Keratinocyte (primary cell): ENCODE measurements around the gene ATL1. TPM values are rescaled to one million over a fixed set of nuclear protein-coding genes. Genes with fewer than 3 reads are reported as not detected.
"Not testable (repeated sequence)": the region's sequence is repeated elsewhere in the genome, so short reads cannot be mapped to it uniquely, and the experiment has no call there.

Experiments
- DNase-seq: peaks from one replicate; pipeline ENCODE4 v3.0.0-alpha.2; 2011; ENCODE audit warnings: low read depth, missing footprints, low spot score
- FAIRE-seq: peaks from 2 replicates; lab custom pipeline; 2011; peaks lifted over from hg19 to GRCh38; lab: Jason Lieb, UNC
- H2AFZ ChIP-seq: 2 replicates; pipeline ENCODE4 v1.6.0; 2012; ENCODE audit warnings: low read length, control low read depth, inconsistent platforms; ENCODE audit not compliant: control insufficient read depth
- H3K27ac ChIP-seq: 2 replicates; pipeline ENCODE4 v1.5.1; 2011; ENCODE audit warnings: low read length; ENCODE audit not compliant: control insufficient read depth, insufficient read depth
- H3K27me3 ChIP-seq: 3 replicates; pipeline ENCODE4 v1.6.0; 2011; ENCODE audit warnings: low read length; ENCODE audit not compliant: control insufficient read depth, insufficient read depth; ENCODE audit errors: extremely low read depth
- H3K36me3 ChIP-seq, 2 experiments: 2 replicates in 1 of 2; 3 replicates in 1 of 2; pipeline ENCODE4 v1.5.1; 2011; ENCODE audit warnings: low read length in 2 of 2, mild to moderate bottlenecking in 1 of 2; ENCODE audit not compliant: control insufficient read depth in 2 of 2, insufficient read depth in 2 of 2; ENCODE audit errors: extremely low read depth in 1 of 2
- H3K4me1 ChIP-seq: 3 replicates; pipeline ENCODE4 v1.5.1; 2011; ENCODE audit warnings: low read length; ENCODE audit not compliant: control insufficient read depth, insufficient read depth; ENCODE audit errors: extremely low read depth
- H3K4me2 ChIP-seq: 3 replicates; pipeline ENCODE4 v1.6.0; 2011; ENCODE audit warnings: low read depth, low read length; ENCODE audit not compliant: control insufficient read depth, insufficient read depth; ENCODE audit errors: extremely low read depth
- H3K4me3 ChIP-seq, 3 experiments: fragments of 200-600 bp in 1 of 3; sonication (generic) in 1 of 3; 2 replicates in 2 of 3; 3 replicates in 1 of 3; pipeline ENCODE4 v1.5.1; 2011 to 2016; ENCODE audit warnings: low read length in 3 of 3, mild to moderate bottlenecking in 3 of 3, control low read depth in 2 of 3, inconsistent platforms in 1 of 3, low read depth in 1 of 3, mixed read lengths in 1 of 3, mixed run types in 1 of 3, moderate library complexity in 1 of 3; ENCODE audit not compliant: control insufficient read depth in 2 of 3, insufficient read depth in 2 of 3; ENCODE audit errors: extremely low read depth in 1 of 3
- H3K79me2 ChIP-seq: 2 replicates; pipeline ENCODE4 v1.6.0; 2012; ENCODE audit warnings: low read length; ENCODE audit not compliant: control insufficient read depth, insufficient read depth
- H3K9ac ChIP-seq: 3 replicates; pipeline ENCODE4 v1.6.0; 2011; ENCODE audit warnings: low read length; ENCODE audit not compliant: control insufficient read depth, insufficient read depth; ENCODE audit errors: extremely low read depth
- H3K9me1 ChIP-seq: 3 replicates; pipeline ENCODE4 v1.6.0; 2011; ENCODE audit warnings: low read length; ENCODE audit not compliant: control insufficient read depth, insufficient read depth; ENCODE audit errors: extremely low read depth
- H3K9me3 ChIP-seq: 2 replicates; pipeline ENCODE4 v1.5.1; 2012; ENCODE audit warnings: low read depth, low read length; ENCODE audit not compliant: control insufficient read depth
- H4K20me1 ChIP-seq: 3 replicates; pipeline ENCODE4 v1.6.0; 2011; ENCODE audit warnings: low read length; ENCODE audit not compliant: control insufficient read depth, insufficient read depth; ENCODE audit errors: extremely low read depth
- EZH2 ChIP-seq: IDR thresholded peaks from one replicate; pipeline ENCODE4 v1.6.1; 2012; ENCODE audit warnings: inconsistent platforms, mild to moderate bottlenecking, low read length, moderate library complexity
- dilution Hi-C: fragments of 300-500 bp; cut with MboI; formaldehyde crosslinking; loops from one replicate; pipeline ENCODE4 v1.7.0; 2020; ENCODE audit warnings: low sequenced_read_pairs; ENCODE audit not compliant: extremely low pct_ligation_motif_present
- polyA plus RNA-seq, 5 experiments: library from polyadenylated mRNA; depleted of rRNA in 3 of 5; stranded (reverse) in 3 of 5; stranded (forward) in 1 of 5; unstranded in 1 of 5; fragments of >200 nt; gene quantifications; 1 replicate in 1 of 5; 2 replicates in 3 of 5; 3 replicates in 1 of 5; pipeline versions ENCODE4 v1.2.1 to v1.2.3, GENCODE V29; 2011 to 2012; ENCODE audit warnings: missing spikeins in 2 of 5, low read depth in 1 of 5, low replicate concordance in 1 of 5
- TF ChIP-seq, protein P1 (sequence below), 3 experiments: IDR thresholded peaks in 1 of 3; conservative IDR thresholded peaks in 1 of 3; optimal IDR thresholded peaks in 1 of 3; 2 replicates in 2 of 3; 3 replicates in 1 of 3; pipeline versions ENCODE3 to v1.5.1; 2011; ENCODE audit warnings: low read length in 3 of 3, mild to moderate bottlenecking in 3 of 3, moderate library complexity in 2 of 3, control low read depth in 1 of 3, inconsistent platforms in 1 of 3; ENCODE audit not compliant: insufficient read depth in 2 of 3; ENCODE audit errors: extremely low read depth in 1 of 3

ATL1 gene
- polyA plus RNA-seq, 1 donor (not counting 4 experiments of a cell fraction or from before 2014, with no cell fraction given): 3.6 TPM

DNA sequence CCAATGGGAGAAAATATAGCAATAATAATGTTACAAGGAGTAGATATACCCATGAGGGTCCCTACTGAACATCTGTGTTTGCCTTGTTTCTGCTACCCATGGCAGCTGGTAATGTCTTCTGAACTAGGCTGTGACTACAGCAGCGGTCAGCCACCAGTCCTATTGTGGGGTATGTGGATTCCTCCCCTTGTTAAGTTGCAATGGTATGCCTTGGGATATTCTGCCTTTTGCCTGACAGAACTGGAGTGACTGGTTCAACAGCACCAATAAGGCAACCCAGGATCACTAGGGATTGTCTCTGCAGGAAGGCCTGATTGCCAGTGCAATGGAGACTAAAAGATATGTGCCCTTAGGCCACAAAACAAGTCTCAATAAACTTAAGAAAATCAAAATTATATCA is 9.7 kb upstream of the ATL1 start:
- Histone ChIP-seq H3K9me3 (no peaks in the 10 kb centered on the region), H3K79me2 (no peaks in the 10 kb centered on the region), H3K9me1 (no peaks in the 10 kb centered on the region), H3K4me3 (no peak overlapping the region), H4K20me1 (no peaks in the 10 kb centered on the region), H2AFZ (no peak overlapping the region), H3K4me1 (no peaks in the 10 kb centered on the region), H3K27me3 (no peaks in the 10 kb centered on the region), H3K9ac (no peak overlapping the region), H3K4me2 (no peak overlapping the region), H3K27ac (no peak overlapping the region), H3K36me3 (no peaks in the 10 kb centered on the region)
- FAIRE-seq (no peak), DNase-seq (no peak)
- TF ChIP-seq EZH2: no peak
- TF ChIP-seq, protein P1, sequence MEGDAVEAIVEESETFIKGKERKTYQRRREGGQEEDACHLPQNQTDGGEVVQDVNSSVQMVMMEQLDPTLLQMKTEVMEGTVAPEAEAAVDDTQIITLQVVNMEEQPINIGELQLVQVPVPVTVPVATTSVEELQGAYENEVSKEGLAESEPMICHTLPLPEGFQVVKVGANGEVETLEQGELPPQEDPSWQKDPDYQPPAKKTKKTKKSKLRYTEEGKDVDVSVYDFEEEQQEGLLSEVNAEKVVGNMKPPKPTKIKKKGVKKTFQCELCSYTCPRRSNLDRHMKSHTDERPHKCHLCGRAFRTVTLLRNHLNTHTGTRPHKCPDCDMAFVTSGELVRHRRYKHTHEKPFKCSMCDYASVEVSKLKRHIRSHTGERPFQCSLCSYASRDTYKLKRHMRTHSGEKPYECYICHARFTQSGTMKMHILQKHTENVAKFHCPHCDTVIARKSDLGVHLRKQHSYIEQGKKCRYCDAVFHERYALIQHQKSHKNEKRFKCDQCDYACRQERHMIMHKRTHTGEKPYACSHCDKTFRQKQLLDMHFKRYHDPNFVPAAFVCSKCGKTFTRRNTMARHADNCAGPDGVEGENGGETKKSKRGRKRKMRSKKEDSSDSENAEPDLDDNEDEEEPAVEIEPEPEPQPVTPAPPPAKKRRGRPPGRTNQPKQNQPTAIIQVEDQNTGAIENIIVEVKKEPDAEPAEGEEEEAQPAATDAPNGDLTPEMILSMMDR (optimal IDR thresholded peaks at IDR 0.05 in 1 of 3, IDR thresholded peaks at IDR 0.05 in 1 of 3, conservative IDR thresholded peaks at IDR 0.05 in 1 of 3; ENCODE audit: extremely low read depth in 1 of 3, insufficient read depth in 2 of 3, low read length in 3 of 3): no peak
- dilution Hi-C loops: no loop called here

DNA sequence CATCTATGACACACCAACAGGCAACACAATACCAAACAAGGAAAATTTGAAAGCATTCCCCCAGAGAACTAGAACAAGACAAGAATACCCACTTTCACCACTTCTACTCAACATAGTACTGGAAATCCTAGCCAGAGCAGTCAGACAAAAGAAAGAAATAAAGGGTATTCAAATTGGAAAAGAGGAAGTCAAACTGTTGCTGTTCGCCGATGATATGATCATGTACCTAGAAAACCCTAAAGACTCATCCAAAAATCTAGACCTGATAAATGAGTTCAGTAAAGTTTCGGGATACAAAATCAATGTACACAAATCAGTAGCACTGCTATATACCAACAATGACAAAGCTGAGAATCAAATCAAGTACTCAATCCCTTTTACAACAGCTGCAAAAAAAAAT is 8.1 kb upstream of the ATL1 start:
- Histone ChIP-seq H3K4me1 (no peaks in the 10 kb centered on the region), H3K79me2 (no peaks in the 10 kb centered on the region), H3K9me1 (no peaks in the 10 kb centered on the region), H3K27ac (no peak overlapping the region), H2AFZ (no peak overlapping the region), H3K27me3 (no peaks in the 10 kb centered on the region), H3K36me3 (no peaks in the 10 kb centered on the region), H3K4me3 (no peak overlapping the region), H3K9ac (no peak overlapping the region), H3K9me3 (no peaks in the 10 kb centered on the region), H3K4me2 (no peak overlapping the region), H4K20me1 (no peaks in the 10 kb centered on the region)
- no peak for DNase-seq
- TF ChIP-seq EZH2: no peak
- TF ChIP-seq, protein P1 (optimal IDR thresholded peaks at IDR 0.05 in 1 of 3, IDR thresholded peaks at IDR 0.05 in 1 of 3, conservative IDR thresholded peaks at IDR 0.05 in 1 of 3; ENCODE audit: extremely low read depth in 1 of 3, insufficient read depth in 2 of 3, low read length in 3 of 3): no peak
- dilution Hi-C loops: no loop called here
- no peak for FAIRE-seq

DNA sequence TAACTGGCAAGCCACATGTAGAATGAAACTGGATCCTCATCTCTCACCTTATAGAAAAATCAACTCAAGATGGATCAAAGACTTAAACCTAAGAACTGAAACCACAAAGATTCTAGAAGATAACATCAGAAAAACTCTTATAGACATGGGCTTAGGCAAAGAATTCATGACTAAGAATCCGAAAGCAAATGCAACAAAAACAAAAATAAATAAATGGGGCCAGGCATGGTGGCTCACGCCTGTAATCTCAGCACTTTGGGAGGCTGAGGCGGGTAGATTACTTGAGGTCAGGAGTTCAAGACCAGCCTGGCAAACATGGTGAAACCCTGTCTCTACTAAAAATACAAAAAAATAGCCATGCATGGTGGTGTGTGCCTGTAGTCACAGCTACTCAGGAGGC is 7.1 kb upstream of the ATL1 start:
- H4K20me1 ChIP-seq, H2AFZ ChIP-seq, dilution Hi-C loops, H3K27me3 ChIP-seq, H3K4me1 ChIP-seq, H3K4me2 ChIP-seq, H3K9me3 ChIP-seq, FAIRE-seq, H3K9me1 ChIP-seq, DNase-seq, H3K9ac ChIP-seq, H3K79me2 ChIP-seq, H3K4me3 ChIP-seq, H3K36me3 ChIP-seq, H3K27ac ChIP-seq: not testable (repeated sequence)
